ENCODE data around the gene STK32B.

The STK32B gene

GRCh38 chr4:5127556-5127955 lies 76.3 kb downstream of the STK32B start:
- no peak for DNase-seq

GRCh38 chr4:5128569-5128968 lies 77.3 kb downstream of the STK32B start:
- no peak for DNase-seq

- DNase-seq: no peak
Measured at GRCh38 chr4:5133201-5133600, 81.9 kb downstream of the STK32B start.

GRCh38 chr4:5133933-5134594 lies 82.8 kb downstream of the STK32B start:
- DNase-seq: no peak

- no peak for DNase-seq
Measured at GRCh38 chr4:5134620-5135019, 83.3 kb downstream of the STK32B start.

- DNase-seq: no peak
Measured at GRCh38 chr4:5137226-5137625, 85.9 kb downstream of the STK32B start.

- DNase-seq: no peak
Measured at GRCh38 chr4:5137927-5138326, 86.6 kb downstream of the STK32B start.

GRCh38 chr4:5138389-5138788 lies 87.1 kb downstream of the STK32B start:
- no peak for DNase-seq

- no peak for DNase-seq
Measured at GRCh38 chr4:5139141-5139540, 87.9 kb downstream of the STK32B start.

- DNase-seq: no peak
Measured at GRCh38 chr4:5141802-5142201, 90.5 kb downstream of the STK32B start.

- DNase-seq: no peak
Measured at GRCh38 chr4:5142726-5143125, 91.4 kb downstream of the STK32B start.

GRCh38 chr4:5143306-5143861 lies 92.1 kb downstream of the STK32B start:
- no peak for DNase-seq

- no peak for DNase-seq
Measured at GRCh38 chr4:5143940-5144339, 92.7 kb downstream of the STK32B start.

GRCh38 chr4:5144384-5144783 lies 93.1 kb downstream of the STK32B start:
- DNase-seq: no peak

GRCh38 chr4:5146248-5146647 lies 95.0 kb downstream of the STK32B start:
- no peak for DNase-seq

- no peak for DNase-seq
Measured at GRCh38 chr4:5152521-5152920, 101.2 kb downstream of the STK32B start.

- DNase-seq: no peak
Measured at GRCh38 chr4:5156682-5157081, 105.4 kb downstream of the STK32B start.

GRCh38 chr4:5157791-5158770 lies 106.8 kb downstream of the STK32B start:
- DNase-seq: no peak

- no peak for DNase-seq
Measured at GRCh38 chr4:5158825-5159224, 107.5 kb downstream of the STK32B start.

- no peak for DNase-seq
Measured at GRCh38 chr4:5160668-5161067, 109.4 kb downstream of the STK32B start.

- DNase-seq: no peak
Measured at GRCh38 chr4:5162909-5163508, 111.7 kb downstream of the STK32B start.

- DNase-seq: no peak
Measured at GRCh38 chr4:5164221-5164912, 113.1 kb downstream of the STK32B start.

Data from CD4-positive, alpha-beta T cell treated with Interleukin-10 for 1 hour (primary cell).